Smooth muscle cell (in vitro differentiated cells): ENCODE data around the gene MED6. TPM values are rescaled to one million over a fixed set of nuclear protein-coding genes. Genes with fewer than 3 reads are reported as not detected.

ENCODE experiments used
- DNase-seq: peaks from one replicate; lab custom pipeline; 2025; ENCODE audit not compliant: unreplicated experiment; lab: John Stamatoyannopoulos, UW
- H2AFZ ChIP-seq: fragments of 200-600 bp; sonication (generic); 2 replicates; pipeline ENCODE4 v1.6.0; 2016; ENCODE audit warnings: antibody characterized with exemption, low read depth, mild to moderate bottlenecking
- H3F3A ChIP-seq: fragments of 200-600 bp; sonication (generic); 2 replicates; pipeline ENCODE4 v1.6.0; 2017; ENCODE audit warnings: antibody characterized with exemption, low read depth
- H3K27ac ChIP-seq: fragments of 200-600 bp; sonication (generic); 2 replicates; pipeline ENCODE4 v1.5.1; 2016; ENCODE audit warnings: low read depth, mild to moderate bottlenecking
- H3K27me3 ChIP-seq: fragments of 200-600 bp; sonication (generic); 2 replicates; pipeline ENCODE4 v1.6.1; 2016; ENCODE audit warnings: low read depth, mild to moderate bottlenecking
- H3K36me3 ChIP-seq: fragments of 200-600 bp; sonication (generic); 2 replicates; pipeline ENCODE4 v1.5.1; 2016; ENCODE audit warnings: low read depth
- H3K4me1 ChIP-seq: fragments of 200-600 bp; sonication (generic); 2 replicates; pipeline ENCODE4 v1.5.1; 2016; ENCODE audit warnings: low read depth
- H3K4me2 ChIP-seq: fragments of 200-600 bp; sonication (generic); 2 replicates; pipeline ENCODE4 v1.6.0; 2016; ENCODE audit warnings: mild to moderate bottlenecking
- H3K4me3 ChIP-seq: fragments of 200-600 bp; sonication (generic); 2 replicates; pipeline ENCODE4 v1.5.1; 2016; ENCODE audit warnings: mild to moderate bottlenecking
- H3K79me2 ChIP-seq: fragments of 200-600 bp; sonication (generic); 2 replicates; pipeline ENCODE4 v1.6.0; 2016; ENCODE audit warnings: low read depth, mild to moderate bottlenecking
- H3K9ac ChIP-seq: fragments of 200-600 bp; sonication (generic); 2 replicates; pipeline ENCODE4 v1.6.0; 2016; ENCODE audit warnings: low read depth
- H3K9me3 ChIP-seq: fragments of 200-600 bp; sonication (generic); replicated peaks from 2 replicates; pipeline ENCODE4 v1.5.1; 2016; ENCODE audit warnings: low read depth
- H4K20me1 ChIP-seq: fragments of 200-600 bp; sonication (generic); 2 replicates; pipeline ENCODE4 v1.6.0; 2016; ENCODE audit warnings: low read depth
- WGBS: methylation state at CpG from one replicate; pipeline ENCODE4 v1.1.7; 2016; ENCODE audit warnings: low lambda C conversion rate; 5-methylcytosine and 5-hydroxymethylcytosine counted together
- polyA plus RNA-seq: library from polyadenylated mRNA; unstranded; fragments of >200 nt; fragmentation: Nextera tagmentation; extraction: Ambion mirVana; gene quantifications from 2 replicates; pipeline ENCODE4 v1.2.1, GENCODE V29; 2016
- total RNA-seq: library from RNA; depleted of rRNA; stranded (reverse); fragments of >200 nt; gene quantifications from 2 replicates; pipeline ENCODE4 v1.2.3, GENCODE V29; 2014
- TF ChIP-seq, protein P1 (sequence below): fragments of 200-600 bp; sonication (generic); IDR thresholded peaks from 2 replicates; pipeline ENCODE4 v1.5.1; 2017; ENCODE audit warnings: borderline replicate concordance, mild to moderate bottlenecking, antibody characterized with exemption; ENCODE audit not compliant: insufficient read depth, poor library complexity, severe bottlenecking

The MED6 gene
- total and polyA plus RNA-seq, 2 experiments from 2014 or later: 45.6 to 58.2 TPM

DNA sequence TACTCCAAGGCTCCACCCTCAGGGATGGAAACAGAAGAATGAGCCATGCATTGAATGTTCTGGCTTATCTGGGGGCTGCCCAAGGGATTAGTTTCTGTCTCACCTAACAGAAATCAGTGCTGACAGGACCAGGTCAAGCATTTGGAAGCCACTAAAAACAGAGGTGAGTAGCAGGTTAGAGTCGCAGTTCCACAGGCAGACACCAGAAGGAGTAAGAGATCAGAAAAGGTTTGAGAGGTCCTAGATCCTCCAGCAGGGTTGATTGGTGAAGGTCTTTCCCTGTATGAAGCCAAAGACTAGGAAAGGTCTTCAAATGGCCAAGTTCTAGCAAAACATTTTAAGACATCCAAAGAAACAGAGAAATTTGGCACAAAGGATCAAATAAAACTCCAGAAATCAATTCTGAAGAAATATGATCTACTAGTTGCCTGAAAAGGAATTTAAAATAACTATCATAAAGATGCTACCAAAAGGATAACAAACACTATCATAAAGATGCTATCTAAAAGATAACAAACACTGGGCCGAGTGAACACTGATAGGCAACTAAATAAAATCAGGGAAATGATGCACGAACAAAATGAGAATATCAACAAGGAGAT lies 21.8 kb upstream of the MED6 start:
- no peaks in the 10 kb centered on the region for H4K20me1 ChIP-seq
- DNase-seq: no peak
- H3K27me3 ChIP-seq: no peaks in the 10 kb centered on the region
- H3K27ac ChIP-seq: no peak overlapping the region
- no peaks in the 10 kb centered on the region for H3K79me2 ChIP-seq
- H3K4me2 ChIP-seq: no peak overlapping the region
- WGBS: 44% methylated on average over 3 of the region's 3 CpGs
- no peaks in the 10 kb centered on the region for H3K36me3 ChIP-seq
- TF ChIP-seq, protein P1, sequence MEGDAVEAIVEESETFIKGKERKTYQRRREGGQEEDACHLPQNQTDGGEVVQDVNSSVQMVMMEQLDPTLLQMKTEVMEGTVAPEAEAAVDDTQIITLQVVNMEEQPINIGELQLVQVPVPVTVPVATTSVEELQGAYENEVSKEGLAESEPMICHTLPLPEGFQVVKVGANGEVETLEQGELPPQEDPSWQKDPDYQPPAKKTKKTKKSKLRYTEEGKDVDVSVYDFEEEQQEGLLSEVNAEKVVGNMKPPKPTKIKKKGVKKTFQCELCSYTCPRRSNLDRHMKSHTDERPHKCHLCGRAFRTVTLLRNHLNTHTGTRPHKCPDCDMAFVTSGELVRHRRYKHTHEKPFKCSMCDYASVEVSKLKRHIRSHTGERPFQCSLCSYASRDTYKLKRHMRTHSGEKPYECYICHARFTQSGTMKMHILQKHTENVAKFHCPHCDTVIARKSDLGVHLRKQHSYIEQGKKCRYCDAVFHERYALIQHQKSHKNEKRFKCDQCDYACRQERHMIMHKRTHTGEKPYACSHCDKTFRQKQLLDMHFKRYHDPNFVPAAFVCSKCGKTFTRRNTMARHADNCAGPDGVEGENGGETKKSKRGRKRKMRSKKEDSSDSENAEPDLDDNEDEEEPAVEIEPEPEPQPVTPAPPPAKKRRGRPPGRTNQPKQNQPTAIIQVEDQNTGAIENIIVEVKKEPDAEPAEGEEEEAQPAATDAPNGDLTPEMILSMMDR: peak; percentile 76
- H3K4me3 ChIP-seq: no peak overlapping the region
- H3K4me1 ChIP-seq: no peaks in the 10 kb centered on the region
- H2AFZ ChIP-seq: no peak overlapping the region
- H3F3A ChIP-seq: no peaks in the 10 kb centered on the region
- no peak overlapping the region for H3K9ac ChIP-seq
- no peaks in the 10 kb centered on the region for H3K9me3 ChIP-seq

DNA sequence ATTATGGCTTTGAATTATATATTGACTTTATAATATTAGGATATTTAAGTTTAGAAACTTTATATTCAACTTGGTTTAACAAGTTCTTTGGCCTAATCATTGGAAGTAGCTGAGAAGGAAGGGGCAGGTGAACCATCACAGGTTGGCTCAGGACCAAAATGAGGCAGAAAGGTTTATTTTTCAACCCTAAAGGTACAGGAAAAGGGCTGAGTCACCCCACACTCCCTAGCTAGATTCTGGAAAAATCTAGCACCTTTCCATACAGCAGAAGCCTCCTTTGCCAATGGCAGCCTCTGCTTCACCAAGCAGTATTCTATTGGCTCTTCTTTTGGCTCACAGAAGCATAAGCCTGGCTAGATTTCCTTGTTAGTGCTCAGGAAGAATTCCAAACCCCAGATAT lies 19.3 kb upstream of the MED6 start:
- H2AFZ ChIP-seq: no peak overlapping the region
- no peak overlapping the region for H3K27ac ChIP-seq
- H3K36me3 ChIP-seq: no peaks in the 10 kb centered on the region
- H3K9me3 ChIP-seq: no peaks in the 10 kb centered on the region
- no peaks in the 10 kb centered on the region for H3K27me3 ChIP-seq
- H3K4me3 ChIP-seq: no peak overlapping the region
- H3K4me2 ChIP-seq: no peak overlapping the region
- DNase-seq: no peak
- TF ChIP-seq, protein P1: no peak
- no peaks in the 10 kb centered on the region for H3F3A ChIP-seq
- no peak overlapping the region for H3K9ac ChIP-seq
- no peaks in the 10 kb centered on the region for H4K20me1 ChIP-seq
- H3K4me1 ChIP-seq: no peaks in the 10 kb centered on the region
- H3K79me2 ChIP-seq: no peaks in the 10 kb centered on the region

DNA sequence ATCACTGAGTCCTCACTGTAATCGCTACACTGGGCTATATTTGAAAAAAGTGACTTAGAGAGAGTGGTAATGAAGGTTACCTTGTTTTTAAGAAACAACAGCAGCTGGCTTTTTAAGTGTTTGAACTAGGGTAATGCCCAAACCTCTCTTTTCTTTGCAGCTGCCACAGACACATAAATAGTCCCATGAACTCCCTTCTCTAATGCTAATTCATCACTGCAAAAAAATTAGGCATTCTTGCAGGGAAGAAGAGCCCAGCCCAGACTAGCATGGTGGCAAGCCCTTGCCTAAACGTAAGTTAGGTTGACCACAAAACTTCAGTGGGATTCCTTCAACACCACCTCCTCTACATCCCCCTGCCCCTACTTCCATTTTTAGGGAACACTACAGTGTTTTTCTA lies 17.9 kb upstream of the MED6 start:
- Histone ChIP-seq H4K20me1 (no peaks in the 10 kb centered on the region), H3K4me2 (no peak overlapping the region), H3K79me2 (no peaks in the 10 kb centered on the region), H3K4me1 (no peaks in the 10 kb centered on the region), H3K27ac (no peak overlapping the region), H3K9ac (no peak overlapping the region), H3K4me3 (no peak overlapping the region), H3K36me3 (no peaks in the 10 kb centered on the region), H3K9me3 (no peaks in the 10 kb centered on the region), H3F3A (no peaks in the 10 kb centered on the region), H3K27me3 (no peaks in the 10 kb centered on the region), H2AFZ (no peak overlapping the region)
- WGBS: 76% methylated on average over 2 of the region's 2 CpGs
- TF ChIP-seq, protein P1: no peak
- no peak for DNase-seq

- Histone ChIP-seq H3K79me2 (no peaks in the 10 kb centered on the region), H2AFZ (no peak overlapping the region), H3K9ac (no peak overlapping the region), H3K4me2 (no peak overlapping the region), H4K20me1 (no peaks in the 10 kb centered on the region), H3K36me3 (no peaks in the 10 kb centered on the region), H3K27me3 (no peaks in the 10 kb centered on the region), H3K27ac (no peak overlapping the region), H3K4me1 (no peaks in the 10 kb centered on the region), H3K9me3 (no peaks in the 10 kb centered on the region), H3F3A (no peaks in the 10 kb centered on the region), H3K4me3 (no peak overlapping the region)
- 93% methylated on average over 3 of the region's 3 CpGs for WGBS
- TF ChIP-seq, protein P1: no peak
- DNase-seq: no peak
These were observed 16.2 kb upstream of the MED6 start for GRCh38 chr14:70616646-70617045.
